ENCODE data around the gene CCRL2. TPM values are rescaled to one million over a fixed set of nuclear protein-coding genes. Genes with fewer than 3 reads are reported as not detected.

CCRL2 gene
- total RNA-seq, 1 experiment from 2014 or later, result not detected

DNA sequence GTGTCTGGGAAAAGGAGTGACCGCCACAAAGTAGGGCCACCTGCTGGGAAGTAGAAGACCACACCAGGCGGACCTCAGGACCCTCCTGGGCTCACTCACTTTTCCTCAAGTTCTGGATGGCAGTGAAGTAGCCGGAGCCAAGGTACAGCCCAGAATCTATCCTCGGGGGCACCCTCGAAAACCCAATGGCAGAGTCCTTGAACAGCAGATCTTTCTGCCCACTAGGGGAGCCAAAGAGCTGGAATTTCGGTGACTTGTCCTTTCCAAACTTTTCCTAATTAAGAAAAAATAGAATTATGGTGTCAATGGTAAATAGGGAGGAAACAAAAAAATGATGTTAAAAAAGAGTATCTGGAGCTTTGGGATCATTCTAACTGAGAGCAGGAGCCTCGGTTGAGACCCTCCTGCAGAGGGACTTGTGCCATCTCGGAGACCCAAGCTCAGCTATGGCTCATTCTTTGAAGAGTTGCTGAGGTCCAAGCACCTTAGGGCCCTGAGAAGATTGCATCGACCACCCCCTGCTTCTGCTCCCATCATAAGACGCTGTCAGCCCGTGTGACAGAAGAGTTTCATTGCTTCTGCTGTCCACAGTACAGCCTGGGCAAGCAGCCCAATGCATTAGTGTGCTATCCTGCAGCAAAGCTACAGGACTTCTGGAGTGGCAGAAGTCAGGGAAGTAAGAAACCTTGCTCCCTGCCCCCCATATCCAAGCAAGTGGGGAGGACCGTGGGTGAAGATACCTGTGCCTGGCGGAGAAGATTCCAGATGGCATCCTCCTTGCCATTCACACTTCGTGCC, 42.9 kb downstream of the CCRL2 start:
- Mint-ChIP-seq H3K27ac (peak overlapping the region in 1 of 3 experiments; percentile 11; a peak in 1 of 7 replicates), H3K36me3 (ENCODE audit: insufficient read depth in 1 of 3, low read depth in 3 of 3) (no peaks in the 10 kb centered on the region), H3K27me3 (ENCODE audit: low read depth) (peaks cover 1% of the 10 kb centered on the region), H3K4me3 (no peak overlapping the region), H3K9me3 (no peaks in the 10 kb centered on the region), H3K4me1 (no peaks in the 10 kb centered on the region)
- no CpG with 5 or more reads among the region's 14 CpGs for WGBS (ENCODE audit: extremely low coverage, insufficient read length, low lambda C conversion rate)
- H4K5ac ChIP-seq (ENCODE audit: insufficient read length, low read depth, low read length), result no peak overlapping the region
- no peak overlapping the region for H2BK120ac ChIP-seq (ENCODE audit: low read depth, low read length, poor library complexity, severe bottlenecking)
- H4K8ac ChIP-seq (replicated peaks; ENCODE audit: insufficient read length, low read depth, low read length), result no peak overlapping the region
- H3K27me3 ChIP-seq (ENCODE audit: insufficient read depth, low read length), result no peaks in the 10 kb centered on the region
- no peaks in the 10 kb centered on the region for H3K79me1 ChIP-seq (ENCODE audit: insufficient read depth, low read depth, low read length, poor library complexity, severe bottlenecking)
- H3K23me2 ChIP-seq (ENCODE audit: insufficient read length, low read depth, low read length, poor library complexity, severe bottlenecking), result no peaks in the 10 kb centered on the region
- no peak overlapping the region for H3K27ac ChIP-seq (ENCODE audit: insufficient read length, low read depth, low read length)
- no peak overlapping the region for H2AK5ac ChIP-seq (ENCODE audit: insufficient read length, low read length)
- no peak overlapping the region for H4K91ac ChIP-seq (ENCODE audit: insufficient read length, low read depth, low read length)
- H3T11ph ChIP-seq (ENCODE audit: low read length), result no peak overlapping the region
- H3K14ac ChIP-seq (ENCODE audit: insufficient read depth, low read length), result no peak overlapping the region
- no peaks in the 10 kb centered on the region for H3K4me1 ChIP-seq (ENCODE audit: insufficient read depth, low read length)
- no peaks in the 10 kb centered on the region for H3K79me2 ChIP-seq (ENCODE audit: insufficient read depth, low read length)
- no peak overlapping the region for H3K9ac ChIP-seq (ENCODE audit: extremely low read depth, insufficient read length, low read length)
- H3K9me3 ChIP-seq (ENCODE audit: control insufficient read depth, low read depth, low read length), result no peaks in the 10 kb centered on the region
- no peak overlapping the region for H3K4ac ChIP-seq (ENCODE audit: low read depth, low read length)
- TF ChIP-seq, protein P1, sequence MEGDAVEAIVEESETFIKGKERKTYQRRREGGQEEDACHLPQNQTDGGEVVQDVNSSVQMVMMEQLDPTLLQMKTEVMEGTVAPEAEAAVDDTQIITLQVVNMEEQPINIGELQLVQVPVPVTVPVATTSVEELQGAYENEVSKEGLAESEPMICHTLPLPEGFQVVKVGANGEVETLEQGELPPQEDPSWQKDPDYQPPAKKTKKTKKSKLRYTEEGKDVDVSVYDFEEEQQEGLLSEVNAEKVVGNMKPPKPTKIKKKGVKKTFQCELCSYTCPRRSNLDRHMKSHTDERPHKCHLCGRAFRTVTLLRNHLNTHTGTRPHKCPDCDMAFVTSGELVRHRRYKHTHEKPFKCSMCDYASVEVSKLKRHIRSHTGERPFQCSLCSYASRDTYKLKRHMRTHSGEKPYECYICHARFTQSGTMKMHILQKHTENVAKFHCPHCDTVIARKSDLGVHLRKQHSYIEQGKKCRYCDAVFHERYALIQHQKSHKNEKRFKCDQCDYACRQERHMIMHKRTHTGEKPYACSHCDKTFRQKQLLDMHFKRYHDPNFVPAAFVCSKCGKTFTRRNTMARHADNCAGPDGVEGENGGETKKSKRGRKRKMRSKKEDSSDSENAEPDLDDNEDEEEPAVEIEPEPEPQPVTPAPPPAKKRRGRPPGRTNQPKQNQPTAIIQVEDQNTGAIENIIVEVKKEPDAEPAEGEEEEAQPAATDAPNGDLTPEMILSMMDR (conservative IDR thresholded peaks at IDR 0.05), result peak; percentile 84
- H3K18ac ChIP-seq (ENCODE audit: insufficient read length, low read depth, low read length), result no peak overlapping the region
- H4K20me1 ChIP-seq (ENCODE audit: control insufficient read depth, insufficient read depth, insufficient read length), result no peaks in the 10 kb centered on the region
- H3K4me2 ChIP-seq (ENCODE audit: insufficient read depth, insufficient read length, low read length), result no peak overlapping the region
- DNase-seq, result peak; percentile 47
- no peak overlapping the region for H2BK12ac ChIP-seq (ENCODE audit: insufficient read length, low read depth, low read length)
- no peak overlapping the region for H2AFZ ChIP-seq (ENCODE audit: low read length)
- H2BK20ac ChIP-seq (ENCODE audit: low read depth, low read length, poor library complexity, severe bottlenecking), result no peak overlapping the region
- no peak overlapping the region for H3K23ac ChIP-seq (ENCODE audit: insufficient read length, low read depth, low read length)
- no peak overlapping the region for H2BK15ac ChIP-seq (ENCODE audit: low read depth, low read length)
- H3K56ac ChIP-seq (ENCODE audit: insufficient read length, low read depth, low read length), result no peak overlapping the region
- no peak overlapping the region for H2BK5ac ChIP-seq (ENCODE audit: insufficient read length, low read length)

All from H9 (cell line).